A673 (cell line): ENCODE results near the gene CD300LF.

ENCODE experiments used
- EZH2 ChIP-seq: fragments of 200-600 bp; sonication (generic); IDR thresholded peaks from 2 replicates; pipeline ENCODE4 v1.6.1; 2017; ENCODE audit warnings: borderline replicate concordance, low read depth, mild to moderate bottlenecking, mixed read lengths, antibody characterized with exemption, low read length; ENCODE audit not compliant: poor library complexity, severe bottlenecking
- TF ChIP-seq, protein P1 (sequence below): fragments of 300-800, 200-600 bp; sonication (generic); conservative IDR thresholded peaks from 2 replicates; pipeline ENCODE4 v1.5.1; 2017; ENCODE audit warnings: low read depth, mild to moderate bottlenecking, antibody characterized with exemption, low read length, moderate library complexity, mixed read lengths

DNA sequence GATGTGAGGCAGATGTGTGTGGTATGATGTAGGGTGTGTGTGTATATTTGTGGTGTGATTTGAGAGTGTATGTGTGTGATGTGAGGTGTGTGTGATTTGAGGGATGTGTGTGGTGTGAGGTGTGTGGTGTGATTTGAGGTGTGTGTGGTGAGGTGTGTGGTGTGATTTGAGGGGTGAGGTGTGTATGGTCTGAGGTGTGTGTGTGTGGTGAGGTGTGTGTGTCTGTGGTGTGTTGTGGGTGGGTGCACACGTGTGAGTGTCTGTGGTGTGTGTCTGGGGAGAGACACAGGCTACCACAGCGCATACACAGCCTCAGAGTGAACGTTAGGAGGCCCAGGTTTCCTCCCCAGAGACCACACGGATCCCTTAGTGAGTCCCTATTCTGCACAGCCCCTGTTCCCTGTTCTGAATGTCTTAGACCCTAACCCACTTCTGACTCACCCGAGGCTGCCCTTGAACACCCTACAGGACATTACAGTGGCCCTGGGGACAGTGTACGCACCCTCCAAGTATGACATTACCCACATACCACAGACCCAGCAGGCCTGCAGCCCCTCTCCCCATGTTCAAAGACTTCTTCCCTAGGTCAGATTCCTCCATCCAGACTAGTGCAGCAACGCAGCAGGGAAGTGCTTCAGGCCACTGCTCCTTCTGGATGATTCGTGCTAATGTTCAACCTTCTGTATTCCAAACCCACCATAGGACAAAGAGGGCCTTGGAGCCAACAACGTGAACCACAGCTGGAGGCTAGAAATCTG lies 20.8 kb upstream of the CD300LF start:
- TF ChIP-seq, protein P1, sequence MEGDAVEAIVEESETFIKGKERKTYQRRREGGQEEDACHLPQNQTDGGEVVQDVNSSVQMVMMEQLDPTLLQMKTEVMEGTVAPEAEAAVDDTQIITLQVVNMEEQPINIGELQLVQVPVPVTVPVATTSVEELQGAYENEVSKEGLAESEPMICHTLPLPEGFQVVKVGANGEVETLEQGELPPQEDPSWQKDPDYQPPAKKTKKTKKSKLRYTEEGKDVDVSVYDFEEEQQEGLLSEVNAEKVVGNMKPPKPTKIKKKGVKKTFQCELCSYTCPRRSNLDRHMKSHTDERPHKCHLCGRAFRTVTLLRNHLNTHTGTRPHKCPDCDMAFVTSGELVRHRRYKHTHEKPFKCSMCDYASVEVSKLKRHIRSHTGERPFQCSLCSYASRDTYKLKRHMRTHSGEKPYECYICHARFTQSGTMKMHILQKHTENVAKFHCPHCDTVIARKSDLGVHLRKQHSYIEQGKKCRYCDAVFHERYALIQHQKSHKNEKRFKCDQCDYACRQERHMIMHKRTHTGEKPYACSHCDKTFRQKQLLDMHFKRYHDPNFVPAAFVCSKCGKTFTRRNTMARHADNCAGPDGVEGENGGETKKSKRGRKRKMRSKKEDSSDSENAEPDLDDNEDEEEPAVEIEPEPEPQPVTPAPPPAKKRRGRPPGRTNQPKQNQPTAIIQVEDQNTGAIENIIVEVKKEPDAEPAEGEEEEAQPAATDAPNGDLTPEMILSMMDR: no peak
- no peak for TF ChIP-seq EZH2
